WTC11 (cell line): Measurements from ENCODE around the gene PFDN1. TPM values are rescaled to one million over a fixed set of nuclear protein-coding genes. Genes with fewer than 3 reads are reported as not detected.

Source experiments
- ATAC-seq: fragments of 200-7000 bp; cut with Tn5 transposase; 2 replicates; pipeline ENCODE4 v1.10.0; 2021; ENCODE audit warnings: mild to moderate bottlenecking, moderate library complexity
- CTCF ChIA-PET: fragments of 300-600 bp; sonication (Branson Sonifier 250); formaldehyde crosslinking; loops from one replicate; lab custom pipeline; 2021; ENCODE audit warnings: antibody characterized with exemption; lab: Charles Lee
- POLR2A ChIA-PET: fragments of 350-600 bp; sonication (Branson Sonifier 250); formaldehyde crosslinking; loops from one replicate; lab custom pipeline; 2021; ENCODE audit warnings: antibody characterized with exemption; lab: Charles Lee
- DNase-seq: peaks from one replicate; pipeline ENCODE4 v3.0.0; 2021; ENCODE audit warnings: low spot score
- H3K27ac Mint-ChIP-seq: 2 replicates; pipeline ENCODE4 v1.8.0; 2021; ENCODE audit warnings: mixed read lengths
- H3K27me3 Mint-ChIP-seq: 2 replicates; pipeline ENCODE4 v1.8.0; 2021; ENCODE audit warnings: low read depth, mild to moderate bottlenecking, moderate library complexity, mixed read lengths
- H3K36me3 Mint-ChIP-seq: 2 replicates; pipeline ENCODE4 v1.8.0; 2021; ENCODE audit warnings: mixed read lengths
- H3K4me1 Mint-ChIP-seq: 2 replicates; pipeline ENCODE4 v1.8.0; 2022; ENCODE audit warnings: mixed read lengths
- H3K4me3 Mint-ChIP-seq: 2 replicates; pipeline ENCODE4 v1.8.0; 2021; ENCODE audit warnings: mild to moderate bottlenecking, moderate library complexity, mixed read lengths
- H3K9me3 Mint-ChIP-seq: 2 replicates; pipeline ENCODE4 v1.8.0; 2021; ENCODE audit warnings: mixed read lengths
- ARID4B ChIP-seq: sonication (generic); formaldehyde crosslinking; IDR thresholded peaks from 2 replicates; pipeline ENCODE4 v1.8.0; 2023; ENCODE audit warnings: missing genetic modification reagents, mild to moderate bottlenecking, borderline replicate concordance
- ELF4 ChIP-seq: sonication (generic); formaldehyde crosslinking; IDR thresholded peaks from 2 replicates; pipeline ENCODE4 v1.8.1; 2022; ENCODE audit warnings: low read depth, mild to moderate bottlenecking, moderate library complexity, missing genetic modification reagents
- EMX1 ChIP-seq: fragments of 250-450 bp; sonication (Bioruptor Pico); IDR thresholded peaks from 2 replicates; pipeline ENCODE4 v1.8.0; 2021; ENCODE audit warnings: mild to moderate bottlenecking
- FOXP1 ChIP-seq: sonication (generic); formaldehyde crosslinking; IDR thresholded peaks from 2 replicates; pipeline ENCODE4 v1.8.0; 2022; ENCODE audit warnings: missing genetic modification reagents, mild to moderate bottlenecking, moderate library complexity, borderline replicate concordance
- IRF2 ChIP-seq: sonication (generic); formaldehyde crosslinking; IDR thresholded peaks from 2 replicates; pipeline ENCODE4 v1.8.0; 2022; ENCODE audit warnings: low read depth, missing genetic modification reagents, borderline replicate concordance
- JAZF1 ChIP-seq: fragments of 250-450 bp; sonication (Bioruptor Pico); IDR thresholded peaks from 2 replicates; pipeline ENCODE4 v1.9.0; 2021; ENCODE audit warnings: moderate library complexity, mild to moderate bottlenecking, inconsistent platforms
- NFATC4 ChIP-seq: fragments of 250-450 bp; sonication (Bioruptor Pico); IDR thresholded peaks from 2 replicates; pipeline ENCODE4 v1.9.0; 2021; ENCODE audit warnings: mild to moderate bottlenecking
- NFE2L1 ChIP-seq: sonication (generic); formaldehyde crosslinking; IDR thresholded peaks from 2 replicates; pipeline ENCODE4 v1.8.1; 2023; ENCODE audit warnings: missing genetic modification reagents
- NR2C2 ChIP-seq: sonication (generic); formaldehyde crosslinking; IDR thresholded peaks from 2 replicates; pipeline ENCODE4 v1.8.0; 2022; ENCODE audit warnings: mild to moderate bottlenecking, missing genetic modification reagents
- PRDM15 ChIP-seq: sonication (generic); formaldehyde crosslinking; IDR thresholded peaks from 2 replicates; pipeline ENCODE4 v1.8.0; 2022; ENCODE audit warnings: missing genetic modification reagents
- SP1 ChIP-seq: sonication (generic); formaldehyde crosslinking; conservative IDR thresholded peaks from 2 replicates; pipeline ENCODE4 v1.8.1; 2022; ENCODE audit warnings: missing genetic modification reagents
- TEAD4 ChIP-seq: sonication (generic); formaldehyde crosslinking; IDR thresholded peaks from 2 replicates; pipeline ENCODE4 v1.8.0; 2022; ENCODE audit warnings: mild to moderate bottlenecking, missing genetic modification reagents
- ZNF121 ChIP-seq: sonication (generic); formaldehyde crosslinking; IDR thresholded peaks from 2 replicates; pipeline ENCODE4 v1.8.0; 2023; ENCODE audit warnings: missing genetic modification reagents
- ZNF138 ChIP-seq: sonication (generic); formaldehyde crosslinking; conservative IDR thresholded peaks from 2 replicates; pipeline ENCODE4 v1.8.1; 2022; ENCODE audit warnings: mild to moderate bottlenecking, moderate library complexity, missing genetic modification reagents
- ZNF219 ChIP-seq: sonication (generic); formaldehyde crosslinking; IDR thresholded peaks from 2 replicates; pipeline ENCODE4 v1.8.0; 2023; ENCODE audit warnings: missing genetic modification reagents, mild to moderate bottlenecking, borderline replicate concordance
- ZNF263 ChIP-seq: sonication (generic); formaldehyde crosslinking; IDR thresholded peaks from 2 replicates; pipeline ENCODE4 v1.8.1; 2022; ENCODE audit warnings: low read depth, mild to moderate bottlenecking, moderate library complexity, missing genetic modification reagents
- total RNA-seq: library from RNA; stranded (reverse); gene quantifications from 3 replicates; pipeline ENCODE4 v1.2.3, GENCODE V29; 2021
- TF ChIP-seq, protein P1 (sequence below): sonication (generic); formaldehyde crosslinking; IDR thresholded peaks from 2 replicates; pipeline ENCODE4 v1.8.0; 2022; ENCODE audit warnings: mild to moderate bottlenecking, missing genetic modification reagents
- TF ChIP-seq, protein P2 (sequence below): sonication (generic); formaldehyde crosslinking; IDR thresholded peaks from 2 replicates; pipeline ENCODE4 v1.8.0; 2022; ENCODE audit warnings: mild to moderate bottlenecking, missing genetic modification reagents

Gene PFDN1
- total RNA-seq, 1 experiment from 2014 or later = 44.1 TPM

- Mint-ChIP-seq H3K9me3 (no peaks in the 10 kb centered on the region), H3K27me3 (no peaks in the 10 kb centered on the region), H3K4me3 (no peak overlapping the region), H3K27ac (no peak overlapping the region), H3K4me1 (no peaks in the 10 kb centered on the region; the same call in 1 of the 2 replicates), H3K36me3 (no peaks in the 10 kb centered on the region)
- POLR2A ChIA-PET = no interaction called here
- TF ChIP-seq JAZF1 (CRISPR knock-in tag) (no peak), NFATC4 (CRISPR knock-in tag) (no peak), ZNF219 (CRISPR knock-in tag) (no peak), ZNF138 (CRISPR knock-in tag) (no peak), NFE2L1 (CRISPR knock-in tag) (no peak), FOXP1 (no peak), NR2C2 (no peak), ZNF121 (no peak), EMX1 (no peak), SP1 (CRISPR knock-in tag) (no peak), ZNF263 (CRISPR knock-in tag) (no peak), ELF4 (CRISPR knock-in tag) (no peak), ARID4B (no peak), TEAD4 (no peak), IRF2 (CRISPR knock-in tag) (no peak), PRDM15 (CRISPR knock-in tag) (no peak)
- TF ChIP-seq, protein P1, sequence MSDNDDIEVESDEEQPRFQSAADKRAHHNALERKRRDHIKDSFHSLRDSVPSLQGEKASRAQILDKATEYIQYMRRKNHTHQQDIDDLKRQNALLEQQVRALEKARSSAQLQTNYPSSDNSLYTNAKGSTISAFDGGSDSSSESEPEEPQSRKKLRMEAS (CRISPR knock-in tag) = no peak
- TF ChIP-seq, protein P2, sequence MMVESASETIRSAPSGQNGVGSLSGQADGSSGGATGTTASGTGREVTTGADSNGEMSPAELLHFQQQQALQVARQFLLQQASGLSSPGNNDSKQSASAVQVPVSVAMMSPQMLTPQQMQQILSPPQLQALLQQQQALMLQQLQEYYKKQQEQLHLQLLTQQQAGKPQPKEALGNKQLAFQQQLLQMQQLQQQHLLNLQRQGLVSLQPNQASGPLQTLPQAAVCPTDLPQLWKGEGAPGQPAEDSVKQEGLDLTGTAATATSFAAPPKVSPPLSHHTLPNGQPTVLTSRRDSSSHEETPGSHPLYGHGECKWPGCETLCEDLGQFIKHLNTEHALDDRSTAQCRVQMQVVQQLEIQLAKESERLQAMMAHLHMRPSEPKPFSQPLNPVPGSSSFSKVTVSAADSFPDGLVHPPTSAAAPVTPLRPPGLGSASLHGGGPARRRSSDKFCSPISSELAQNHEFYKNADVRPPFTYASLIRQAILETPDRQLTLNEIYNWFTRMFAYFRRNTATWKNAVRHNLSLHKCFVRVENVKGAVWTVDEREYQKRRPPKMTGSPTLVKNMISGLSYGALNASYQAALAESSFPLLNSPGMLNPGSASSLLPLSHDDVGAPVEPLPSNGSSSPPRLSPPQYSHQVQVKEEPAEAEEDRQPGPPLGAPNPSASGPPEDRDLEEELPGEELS (CRISPR knock-in tag) = no peak
- no peak for ATAC-seq
- DNase-seq = no peak
- CTCF ChIA-PET = interaction anchor here (1.5 kb wide), 2 partner anchors 21 to 124 kb away, joined by 3 to 5 read pairs; partner anchors contain the start of gene HBEGF
These were observed 81.1 kb downstream of the PFDN1 start for GRCh38 chr5:140221697-140222223.
